Hepatocyte (in vitro differentiated cells): Measurements from ENCODE around the gene COA1. TPM values are rescaled to one million over a fixed set of nuclear protein-coding genes. Genes with fewer than 3 reads are reported as not detected.

Experiments used
- DNase-seq: peaks from one replicate; pipeline ENCODE4 v3.0.0-alpha.2; 2016; ENCODE audit warnings: low spot score
- H2AFZ ChIP-seq: fragments of 200-600 bp; sonication (generic); 2 replicates; pipeline ENCODE4 v1.6.0; 2016; ENCODE audit warnings: antibody characterized with exemption, mild to moderate bottlenecking
- H3K27ac ChIP-seq: fragments of 200-600 bp; sonication (generic); 2 replicates; pipeline ENCODE4 v1.5.1; 2016; ENCODE audit warnings: mild to moderate bottlenecking
- H3K27me3 ChIP-seq: fragments of 200-600 bp; sonication (generic); 2 replicates; pipeline ENCODE4 v1.6.1; 2016
- H3K36me3 ChIP-seq: fragments of 200-600 bp; sonication (generic); replicated peaks from 2 replicates; pipeline ENCODE4 v1.5.1; 2016; ENCODE audit warnings: low read depth; ENCODE audit not compliant: insufficient read depth
- H3K4me1 ChIP-seq: fragments of 200-600 bp; sonication (generic); 2 replicates; pipeline ENCODE4 v1.5.1; 2016; ENCODE audit warnings: mild to moderate bottlenecking, moderate library complexity; ENCODE audit not compliant: insufficient read depth
- H3K4me2 ChIP-seq: fragments of 200-600 bp; sonication (generic); 2 replicates; pipeline ENCODE4 v1.6.0; 2016
- H3K4me3 ChIP-seq: fragments of 200-600 bp; sonication (generic); 2 replicates; pipeline ENCODE4 v1.5.1; 2016; ENCODE audit warnings: mild to moderate bottlenecking
- H3K79me2 ChIP-seq: fragments of 200-600 bp; sonication (generic); 2 replicates; pipeline ENCODE4 v1.6.0; 2017; ENCODE audit warnings: mild to moderate bottlenecking
- H3K9me2 ChIP-seq: fragments of 200-600 bp; sonication (generic); replicated peaks from 2 replicates; pipeline ENCODE4 v1.6.0; 2017; ENCODE audit warnings: mild to moderate bottlenecking; ENCODE audit not compliant: insufficient read depth
- H3K9me3 ChIP-seq: fragments of 200-600 bp; sonication (generic); 2 replicates; pipeline ENCODE4 v1.5.1; 2016; ENCODE audit warnings: low read depth, mild to moderate bottlenecking
- H4K20me1 ChIP-seq: fragments of 200-600 bp; sonication (generic); 2 replicates; pipeline ENCODE4 v1.6.0; 2016; ENCODE audit warnings: mild to moderate bottlenecking; ENCODE audit not compliant: insufficient read depth, poor library complexity, severe bottlenecking
- CTCF ChIP-seq: fragments of 200-600 bp; sonication (generic); IDR thresholded peaks from 2 replicates; pipeline ENCODE4 v1.5.1; 2016; ENCODE audit warnings: antibody characterized with exemption, mild to moderate bottlenecking; ENCODE audit not compliant: poor library complexity
- EZH2 ChIP-seq: fragments of 200-600 bp; sonication (generic); IDR thresholded peaks from 2 replicates; pipeline ENCODE4 v1.6.1; 2016; ENCODE audit warnings: antibody characterized with exemption, mild to moderate bottlenecking, borderline replicate concordance
- EZH2phosphoT487 ChIP-seq: fragments of 200-600 bp; sonication (generic); IDR thresholded peaks from one replicate; pipeline ENCODE4 v1.6.1; 2018; ENCODE audit warnings: antibody characterized with exemption, mild to moderate bottlenecking, low read depth, moderate library complexity; ENCODE audit not compliant: unreplicated experiment, severe bottlenecking
- WGBS: methylation state at CpG from one replicate; pipeline ENCODE4 v1.1.6; 2016; ENCODE audit warnings: low lambda C conversion rate; ENCODE audit errors: missing lambda C conversion rate; 5-methylcytosine and 5-hydroxymethylcytosine counted together
- polyA plus RNA-seq: library from polyadenylated mRNA; unstranded; fragments of >200 nt; fragmentation: Nextera tagmentation; extraction: Ambion mirVana; gene quantifications from 2 replicates; pipeline ENCODE4 v1.2.1, GENCODE V29; 2016
- total RNA-seq: library from RNA; depleted of rRNA; stranded (reverse); fragments of >200 nt; gene quantifications from 2 replicates; pipeline ENCODE4 v1.2.3, GENCODE V29; 2014

Gene COA1
- total and polyA plus RNA-seq, 2 experiments from 2014 or later, result 52.1 to 55.2 TPM

DNA sequence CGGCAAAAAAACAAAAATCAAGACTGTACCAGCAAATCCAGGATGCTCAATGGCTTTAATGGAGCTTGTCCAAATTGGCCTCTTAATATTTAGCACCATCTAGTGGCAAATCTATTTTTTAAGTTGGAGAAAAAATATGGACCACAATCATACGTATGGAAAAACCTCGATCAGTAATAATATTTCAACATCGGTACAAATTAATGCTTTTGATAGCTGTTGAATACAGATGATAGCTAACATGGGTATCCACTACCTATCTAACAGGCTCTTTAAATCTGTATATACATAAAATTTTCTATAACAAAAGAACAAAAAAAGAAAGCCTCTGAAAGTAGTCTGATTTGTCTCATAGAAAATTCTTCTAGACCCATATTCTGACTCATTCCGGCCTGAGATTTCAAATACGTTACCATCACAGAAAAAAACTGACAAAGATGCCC, 29.2 kb downstream of the COA1 start:
- no peak for TF ChIP-seq EZH2phosphoT487
- no peak for TF ChIP-seq EZH2
- TF ChIP-seq CTCF, result peak; percentile 71
- no peaks in the 10 kb centered on the region for H3K4me1 ChIP-seq
- H3K36me3 ChIP-seq, result no peaks in the 10 kb centered on the region
- no peak overlapping the region for H3K4me3 ChIP-seq
- no peak overlapping the region for H3K4me2 ChIP-seq
- H2AFZ ChIP-seq, result no peak overlapping the region
- H4K20me1 ChIP-seq, result peaks cover 17% of the 10 kb centered on the region
- peak; percentile 63 for DNase-seq
- H3K79me2 ChIP-seq, result peaks cover 63% of the 10 kb centered on the region
- H3K9me3 ChIP-seq, result no peaks in the 10 kb centered on the region
- WGBS, result 65% methylated on average over 6 of the region's 6 CpGs
- no peaks in the 10 kb centered on the region for H3K27me3 ChIP-seq
- H3K27ac ChIP-seq, result no peak overlapping the region
- no peaks in the 10 kb centered on the region for H3K9me2 ChIP-seq

GRCh38 chr7:43698460-43699255, 30.7 kb downstream of the COA1 start:
- Histone ChIP-seq H3K4me3 (no peak overlapping the region), H2AFZ (no peak overlapping the region), H3K4me2 (no peak overlapping the region), H3K36me3 (no peaks in the 10 kb centered on the region), H4K20me1 (peaks cover 17% of the 10 kb centered on the region), H3K4me1 (no peaks in the 10 kb centered on the region), H3K9me3 (no peaks in the 10 kb centered on the region), H3K9me2 (no peaks in the 10 kb centered on the region), H3K79me2 (peaks cover 64% of the 10 kb centered on the region), H3K27ac (no peak overlapping the region), H3K27me3 (no peaks in the 10 kb centered on the region)
- DNase-seq, result no peak
- 88% methylated on average over 5 of the region's 5 CpGs for WGBS
- TF ChIP-seq EZH2 (no peak), EZH2phosphoT487 (no peak), CTCF (no peak)

DNA sequence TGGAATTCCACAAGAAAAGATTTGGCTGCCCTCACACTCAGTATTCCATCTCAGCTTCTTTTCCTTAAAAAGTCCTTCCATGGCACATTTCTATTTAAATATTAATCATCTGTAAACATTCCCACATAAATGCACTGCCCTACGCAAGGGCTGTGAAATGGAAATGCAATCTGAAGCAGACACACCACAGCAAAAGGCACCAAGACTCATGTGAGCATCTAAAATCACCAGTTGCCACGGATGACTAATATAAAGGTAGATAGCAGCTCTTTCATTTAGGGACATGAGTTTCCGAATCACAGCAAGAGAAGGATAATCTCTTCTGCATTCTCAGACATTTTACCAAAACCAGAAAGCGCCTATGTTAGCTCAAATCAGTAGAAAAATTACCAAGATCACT, 31.6 kb downstream of the COA1 start:
- WGBS, result 91% methylated on average over 4 of the region's 4 CpGs
- H3K4me3 ChIP-seq, result no peak overlapping the region
- H2AFZ ChIP-seq, result no peak overlapping the region
- no peaks in the 10 kb centered on the region for H3K4me1 ChIP-seq
- no peaks in the 10 kb centered on the region for H3K9me3 ChIP-seq
- H3K9me2 ChIP-seq, result no peaks in the 10 kb centered on the region
- DNase-seq, result no peak
- peaks cover 69% of the 10 kb centered on the region for H3K79me2 ChIP-seq
- no peaks in the 10 kb centered on the region for H3K27me3 ChIP-seq
- H3K36me3 ChIP-seq, result no peaks in the 10 kb centered on the region
- no peak overlapping the region for H3K27ac ChIP-seq
- H3K4me2 ChIP-seq, result no peak overlapping the region
- TF ChIP-seq EZH2 (no peak), CTCF (no peak), EZH2phosphoT487 (no peak)
- H4K20me1 ChIP-seq, result peaks cover 17% of the 10 kb centered on the region
